Cardiac muscle cell (in vitro differentiated cells and primary cell): Measurements from ENCODE around the gene SULT1B1. TPM values are rescaled to one million over a fixed set of nuclear protein-coding genes. Genes with fewer than 3 reads are reported as not detected.

ENCODE experiments used
- DNase-seq, 2 donors: peaks; one replicate each; pipeline versions ENCODE4 v3.0.0 to v3.0.0-alpha.2; 2010 to 2017; ENCODE audit warnings: low read depth in 1 of 2, low spot score in 1 of 2
- H3K27ac ChIP-seq: fragments of 200-600 bp; sonication (generic); 2 replicates; pipeline ENCODE4 v1.5.1; 2016
- H3K27me3 ChIP-seq: fragments of 200-600 bp; sonication (generic); 2 replicates; pipeline ENCODE4 v1.6.0; 2016; ENCODE audit warnings: control low read depth
- H3K36me3 ChIP-seq: fragments of 200-600 bp; sonication (generic); 2 replicates; pipeline ENCODE4 v1.5.1; 2016; ENCODE audit warnings: control low read depth
- H3K4me1 ChIP-seq: fragments of 200-600 bp; sonication (generic); 2 replicates; pipeline ENCODE4 v1.8.1; 2017; ENCODE audit warnings: low read depth, mild to moderate bottlenecking, mixed run types
- H3K4me3 ChIP-seq: fragments of 200-600 bp; sonication (generic); 2 replicates; pipeline ENCODE4 v1.5.1; 2016; ENCODE audit warnings: mild to moderate bottlenecking
- H3K9me3 ChIP-seq: fragments of 200-600 bp; sonication (generic); 2 replicates; pipeline ENCODE4 v1.5.1; 2017; ENCODE audit warnings: low read depth, mild to moderate bottlenecking, control low read depth
- polyA plus RNA-seq: library from polyadenylated mRNA; unstranded; fragments of >200 nt; fragmentation: Nextera tagmentation; extraction: Ambion mirVana; gene quantifications from 2 replicates; pipeline ENCODE4 v1.2.1, GENCODE V29; 2016
- total RNA-seq: library from RNA; depleted of rRNA; stranded (reverse); fragments of >200 nt; gene quantifications from 2 replicates; pipeline ENCODE4 v1.2.3, GENCODE V29; 2016
- TF ChIP-seq, protein P1 (sequence below): IDR thresholded peaks from 2 replicates; pipeline ENCODE4 v1.5.1; 2012; ENCODE audit warnings: low read depth, mild to moderate bottlenecking, low read length

SULT1B1 gene
- total and polyA plus RNA-seq, 2 experiments from 2014 or later, result not detected

DNA sequence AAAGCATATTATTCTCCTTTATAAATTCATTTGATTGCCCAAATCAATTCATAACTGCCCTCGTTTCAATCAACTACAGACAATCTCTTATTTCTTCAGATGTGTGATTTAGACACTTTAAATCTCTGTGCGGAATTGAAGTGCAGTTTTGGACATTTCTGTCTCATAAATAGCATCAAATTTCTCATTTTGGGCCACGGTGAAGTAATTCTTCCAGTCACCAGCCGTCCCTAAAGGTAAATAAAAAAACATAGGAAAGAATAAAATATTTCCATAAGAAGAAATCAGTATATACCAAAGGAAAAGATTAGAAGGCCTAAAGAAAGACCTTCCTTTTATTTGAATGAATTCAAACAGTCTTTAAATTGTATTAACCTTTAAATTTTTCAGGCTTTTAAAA, 33.4 kb downstream of the SULT1B1 start:
- DNase-seq, result no peak
- H3K4me3 ChIP-seq, result no peak overlapping the region
- H3K27ac ChIP-seq, result no peak overlapping the region
- H3K36me3 ChIP-seq, result no peaks in the 10 kb centered on the region
- TF ChIP-seq, protein P1, sequence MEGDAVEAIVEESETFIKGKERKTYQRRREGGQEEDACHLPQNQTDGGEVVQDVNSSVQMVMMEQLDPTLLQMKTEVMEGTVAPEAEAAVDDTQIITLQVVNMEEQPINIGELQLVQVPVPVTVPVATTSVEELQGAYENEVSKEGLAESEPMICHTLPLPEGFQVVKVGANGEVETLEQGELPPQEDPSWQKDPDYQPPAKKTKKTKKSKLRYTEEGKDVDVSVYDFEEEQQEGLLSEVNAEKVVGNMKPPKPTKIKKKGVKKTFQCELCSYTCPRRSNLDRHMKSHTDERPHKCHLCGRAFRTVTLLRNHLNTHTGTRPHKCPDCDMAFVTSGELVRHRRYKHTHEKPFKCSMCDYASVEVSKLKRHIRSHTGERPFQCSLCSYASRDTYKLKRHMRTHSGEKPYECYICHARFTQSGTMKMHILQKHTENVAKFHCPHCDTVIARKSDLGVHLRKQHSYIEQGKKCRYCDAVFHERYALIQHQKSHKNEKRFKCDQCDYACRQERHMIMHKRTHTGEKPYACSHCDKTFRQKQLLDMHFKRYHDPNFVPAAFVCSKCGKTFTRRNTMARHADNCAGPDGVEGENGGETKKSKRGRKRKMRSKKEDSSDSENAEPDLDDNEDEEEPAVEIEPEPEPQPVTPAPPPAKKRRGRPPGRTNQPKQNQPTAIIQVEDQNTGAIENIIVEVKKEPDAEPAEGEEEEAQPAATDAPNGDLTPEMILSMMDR, result no peak
- H3K9me3 ChIP-seq, result no peaks in the 10 kb centered on the region
- H3K4me1 ChIP-seq, result no peaks in the 10 kb centered on the region
- H3K27me3 ChIP-seq, result no peaks in the 10 kb centered on the region

DNA sequence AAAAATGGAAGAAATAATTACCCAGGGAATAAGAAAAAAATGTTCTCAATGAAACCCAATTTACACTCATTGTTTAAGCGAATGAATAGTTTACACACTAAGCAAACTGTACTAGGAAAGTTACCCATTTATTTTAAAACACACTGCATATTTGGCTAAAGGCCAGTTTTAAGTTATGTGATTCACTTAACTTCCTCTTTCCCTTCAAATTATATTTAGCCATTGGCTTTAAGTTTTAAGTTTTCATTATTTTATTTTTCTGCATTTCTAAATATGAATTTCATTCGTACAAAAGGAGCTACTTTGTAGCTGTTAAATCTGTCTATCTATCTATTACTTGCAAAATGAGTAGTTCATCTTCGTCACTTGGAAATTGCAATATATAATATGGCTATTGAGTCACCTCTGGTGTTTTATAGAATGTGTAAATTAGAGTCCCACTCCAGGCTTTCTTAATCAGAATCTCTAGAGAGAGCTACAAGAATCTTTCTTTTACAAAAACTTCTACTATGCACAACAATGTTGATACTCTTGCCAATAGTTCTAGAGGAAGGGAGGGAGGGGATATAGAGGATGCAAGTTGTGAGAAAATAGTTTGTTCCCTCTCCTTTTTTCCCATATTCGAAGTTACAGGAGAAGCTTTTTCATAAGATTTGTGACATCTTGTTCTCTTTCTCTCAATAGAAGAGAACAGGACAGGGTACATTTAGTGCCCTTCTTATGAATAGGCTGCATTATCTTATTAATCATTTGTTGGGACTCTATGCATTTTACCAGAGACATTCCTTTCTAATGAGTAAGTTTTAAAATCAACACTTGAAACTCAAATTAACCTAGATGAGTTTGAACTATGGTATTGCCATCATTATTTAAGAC, 41.8 kb downstream of the SULT1B1 start:
- H3K9me3 ChIP-seq, result no peaks in the 10 kb centered on the region
- H3K27me3 ChIP-seq, result no peaks in the 10 kb centered on the region
- TF ChIP-seq, protein P1, result no peak
- no peaks in the 10 kb centered on the region for H3K4me1 ChIP-seq
- peak in 1 of 2 donors; percentile 54 for DNase-seq
- H3K36me3 ChIP-seq, result no peaks in the 10 kb centered on the region
- no peak overlapping the region for H3K4me3 ChIP-seq
- no peak overlapping the region for H3K27ac ChIP-seq

DNA sequence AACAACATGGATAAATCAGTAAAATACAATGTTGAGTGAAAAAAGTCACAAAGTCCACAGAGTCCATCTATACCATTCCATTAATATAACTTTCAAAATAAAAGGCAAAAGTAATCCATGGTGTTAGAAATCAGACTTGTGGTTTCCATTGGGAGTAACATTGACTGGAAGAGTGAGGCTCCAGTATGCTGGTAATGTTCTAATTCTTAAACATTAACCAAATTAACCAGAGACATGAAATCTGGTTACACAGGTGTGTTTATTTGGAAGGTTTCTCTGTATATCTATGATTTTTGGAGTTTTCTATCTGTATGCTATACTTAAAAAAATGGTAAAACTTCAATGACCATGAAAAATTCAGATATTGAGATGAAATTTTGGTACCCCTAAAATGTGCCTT, 42.6 kb downstream of the SULT1B1 start:
- H3K4me1 ChIP-seq, result no peaks in the 10 kb centered on the region
- H3K27me3 ChIP-seq, result no peaks in the 10 kb centered on the region
- no peak overlapping the region for H3K27ac ChIP-seq
- no peak for DNase-seq
- no peaks in the 10 kb centered on the region for H3K36me3 ChIP-seq
- no peak overlapping the region for H3K4me3 ChIP-seq
- TF ChIP-seq, protein P1, result no peak
- no peaks in the 10 kb centered on the region for H3K9me3 ChIP-seq

DNA sequence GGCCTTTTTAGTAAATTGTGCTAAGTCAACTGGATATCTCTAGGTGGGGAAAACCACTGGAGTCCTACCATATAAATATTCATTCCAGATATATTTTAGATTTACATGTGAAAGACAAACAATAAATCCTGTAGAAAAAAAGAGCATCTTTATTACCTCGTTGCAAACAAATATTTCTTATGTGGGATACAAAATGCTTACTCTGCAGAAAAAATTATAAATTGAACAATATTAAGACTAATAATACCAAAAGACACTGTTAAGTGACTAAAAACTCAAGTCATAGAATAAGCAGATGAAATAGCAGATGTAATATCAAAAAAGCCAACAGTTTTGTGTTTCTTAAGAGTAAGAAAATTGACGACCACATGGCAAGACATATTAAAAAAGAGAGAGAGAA, 43.8 kb downstream of the SULT1B1 start:
- DNase-seq, result no peak
- Histone ChIP-seq H3K27me3 (no peaks in the 10 kb centered on the region), H3K9me3 (no peaks in the 10 kb centered on the region), H3K27ac (no peak overlapping the region), H3K4me1 (no peaks in the 10 kb centered on the region), H3K4me3 (no peak overlapping the region), H3K36me3 (no peaks in the 10 kb centered on the region)
- TF ChIP-seq, protein P1, result no peak

DNA sequence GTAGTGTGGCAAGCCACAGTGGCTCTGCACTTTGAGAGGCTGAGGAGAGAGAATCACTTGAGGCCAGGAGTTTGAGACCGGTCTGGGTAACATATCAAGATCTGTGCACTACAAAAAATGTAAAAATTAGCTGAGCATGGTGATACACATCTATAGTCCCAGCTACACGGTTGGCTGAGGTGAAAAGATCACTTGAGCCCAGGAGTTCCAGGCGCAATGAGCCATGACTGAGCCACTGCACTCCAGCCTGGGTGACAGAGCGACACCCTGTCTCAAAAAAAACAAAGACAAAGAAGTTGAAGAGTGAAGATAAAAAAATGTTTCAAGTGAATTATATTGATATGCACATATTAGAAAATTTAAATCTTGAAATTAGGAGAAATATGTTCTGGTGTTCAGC, 46.3 kb downstream of the SULT1B1 start:
- Histone ChIP-seq H3K4me1 (no peaks in the 10 kb centered on the region), H3K36me3 (no peaks in the 10 kb centered on the region), H3K4me3 (no peak overlapping the region), H3K27me3 (no peaks in the 10 kb centered on the region), H3K9me3 (no peaks in the 10 kb centered on the region), H3K27ac (no peak overlapping the region)
- DNase-seq, result no peak
- TF ChIP-seq, protein P1, result no peak
